ENCODE data around the gene COL4A6. TPM values are rescaled to one million over a fixed set of nuclear protein-coding genes. Genes with fewer than 3 reads are reported as not detected.

COL4A6 gene
- total RNA-seq, 1 donor from 2014 or later, result 6.1 TPM

DNA sequence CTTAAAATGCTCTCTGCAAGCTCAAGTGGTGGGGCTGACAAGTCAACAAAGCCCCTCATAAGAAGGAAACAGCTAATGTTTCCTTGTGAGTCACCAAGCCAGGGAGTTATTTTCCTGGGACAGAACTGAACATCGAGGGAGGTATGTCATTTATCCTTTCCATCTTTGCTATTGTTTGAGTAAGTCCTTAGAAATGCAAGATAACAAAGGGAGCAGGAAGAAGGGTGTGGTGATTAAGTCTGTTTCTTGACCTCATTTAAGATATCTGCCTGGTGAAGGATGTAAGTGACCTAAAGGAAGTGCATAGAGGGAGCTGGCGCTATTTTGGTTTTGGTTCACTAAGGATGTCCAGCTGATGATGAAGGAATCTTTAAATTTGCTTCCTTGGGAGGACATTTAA is 306.8 kb downstream of the COL4A6 start:
- intact Hi-C loops (cut with DNase I), result loop anchor here (5.0 kb wide), 1 partner anchor 39 kb away; the partner anchor contains the start of genes ATG4A and PSMD10
- DNase-seq (ENCODE audit: low spot score), result no peak

DNA sequence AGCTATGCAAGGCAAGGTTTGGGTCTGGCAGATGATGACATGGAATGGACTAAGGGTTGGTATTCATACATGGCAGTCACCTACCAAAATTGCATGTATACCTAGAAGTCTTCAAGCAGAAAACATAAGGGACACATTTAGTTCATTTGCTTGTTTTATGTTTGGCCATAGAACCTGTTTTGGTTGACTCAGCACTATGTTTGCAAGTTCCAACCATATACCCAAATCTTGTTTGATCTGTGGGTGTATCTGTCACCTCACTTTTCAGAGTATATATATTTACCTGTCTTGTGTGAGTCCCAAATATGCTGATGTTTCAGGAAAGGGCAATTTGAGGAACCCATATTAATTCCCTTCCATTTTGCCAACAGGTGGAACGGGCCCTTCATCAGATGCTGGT is 307.3 kb downstream of the COL4A6 start:
- intact Hi-C loops (cut with DNase I), result loop anchor here (5.0 kb wide), 1 partner anchor 39 kb away; the partner anchor contains the start of genes ATG4A and PSMD10

DNA sequence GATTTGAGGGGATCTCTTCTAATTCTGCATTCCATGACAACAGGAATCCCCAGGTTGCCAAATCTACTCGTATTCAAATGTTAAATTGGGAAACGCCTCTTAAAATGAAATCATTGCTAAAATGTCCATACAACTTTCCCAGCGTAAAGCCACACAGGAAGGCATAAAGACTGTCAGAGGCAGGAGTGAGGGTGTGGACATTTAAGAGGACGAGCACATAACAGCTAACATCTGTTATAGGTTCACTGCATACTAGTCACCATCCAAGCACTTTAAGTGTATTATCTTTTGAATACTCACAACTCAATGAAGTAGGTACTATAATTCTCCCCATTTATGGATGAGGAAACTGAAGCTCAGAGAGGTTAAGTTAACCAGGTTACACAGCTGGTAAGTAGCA is 311.1 kb downstream of the COL4A6 start:
- intact Hi-C loops (cut with DNase I), result no loop called here
- no peak for DNase-seq (ENCODE audit: low spot score)

More for the DNA sequence above, 307.3 kb downstream of the COL4A6 start:
- DNase-seq (ENCODE audit: low spot score), result no peak

- intact Hi-C loops (cut with DNase I), result no loop called here
- DNase-seq (ENCODE audit: low spot score), result no peak
These were observed 311.6 kb downstream of the COL4A6 start for GRCh38 chrX:108126661-108127060.

- no peak for DNase-seq (ENCODE audit: low spot score)
- intact Hi-C loops (cut with DNase I), result no loop called here
These were observed 314.4 kb downstream of the COL4A6 start for GRCh38 chrX:108123591-108124366.

- DNase-seq (ENCODE audit: low spot score), result no peak
- intact Hi-C loops (cut with DNase I), result no loop called here
These were observed 315.5 kb downstream of the COL4A6 start for GRCh38 chrX:108122748-108123147.

- intact Hi-C loops (cut with DNase I), result no loop called here
These were observed 316.9 kb downstream of the COL4A6 start for GRCh38 chrX:108121291-108121690.

GRCh38 chrX:108117988-108118387 is 320.2 kb downstream of the COL4A6 start:
- DNase-seq (ENCODE audit: low spot score), result no peak
- intact Hi-C loops (cut with DNase I), result no loop called here

More at GRCh38 chrX:108121291-108121690, 316.9 kb downstream of the COL4A6 start:
- no peak for DNase-seq (ENCODE audit: low spot score)

DNA sequence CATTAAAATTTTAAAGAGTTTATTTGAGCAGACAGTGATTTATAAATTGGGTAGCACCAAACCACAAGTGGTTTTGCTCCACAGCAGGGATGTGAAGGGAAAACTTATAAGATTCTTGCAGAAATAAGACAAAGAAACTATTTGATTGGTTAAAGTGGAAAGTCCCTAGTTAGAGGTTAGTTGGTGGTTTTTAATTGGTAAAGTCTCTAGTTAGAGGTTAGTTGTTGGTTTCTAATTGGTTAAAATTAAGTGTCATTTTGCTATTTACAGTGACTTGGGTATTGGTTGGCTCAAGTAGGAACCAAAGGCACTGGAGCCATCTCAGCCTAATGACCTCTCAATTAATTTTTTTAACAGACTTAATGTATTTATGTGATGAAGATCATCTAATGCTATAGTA is 323.7 kb downstream of the COL4A6 start:
- no peak for DNase-seq (ENCODE audit: low spot score)
- intact Hi-C loops (cut with DNase I), result no loop called here

Other genes with a start within 250 kb of the COL4A6 start
- 14.0 TPM for gene COL4A5, start 1.4 kb upstream of the COL4A6 start, total RNA-seq